ENCODE data around the gene DHRS7B.
"Not testable (repeated sequence)": the region's sequence is repeated elsewhere in the genome, so short reads cannot be mapped to it uniquely, and the experiment has no call there.

DHRS7B gene

GRCh38 chr17:21183468-21183867 is 56.7 kb downstream of the DHRS7B start:
- no peak overlapping the region for H3K4me3 ChIP-seq (ENCODE audit: low read depth, low read length)
- TF ChIP-seq CTCF (IDR thresholded peaks at IDR 0.05; ENCODE audit: low read depth, low read length) = no peak

- H3K4me3 ChIP-seq (ENCODE audit: low read depth, low read length) = no peak overlapping the region
- TF ChIP-seq CTCF (IDR thresholded peaks at IDR 0.05; ENCODE audit: low read depth, low read length) = no peak
Measured at GRCh38 chr17:21184570-21184969, 57.8 kb downstream of the DHRS7B start.

- TF ChIP-seq CTCF (IDR thresholded peaks at IDR 0.05; ENCODE audit: low read depth, low read length) = no peak
- H3K4me3 ChIP-seq (ENCODE audit: low read depth, low read length) = no peak overlapping the region
Measured at GRCh38 chr17:21185061-21185460, 58.3 kb downstream of the DHRS7B start.

GRCh38 chr17:21186399-21187187 is 59.8 kb downstream of the DHRS7B start:
- no peak overlapping the region for H3K4me3 ChIP-seq (ENCODE audit: low read depth, low read length)
- no peak for TF ChIP-seq CTCF (IDR thresholded peaks at IDR 0.05; ENCODE audit: low read depth, low read length)

- H3K4me3 ChIP-seq (ENCODE audit: low read depth, low read length) = no peak overlapping the region
- TF ChIP-seq CTCF (IDR thresholded peaks at IDR 0.05; ENCODE audit: low read depth, low read length) = no peak
Measured at GRCh38 chr17:21189361-21189760, 62.6 kb downstream of the DHRS7B start.

- TF ChIP-seq CTCF (IDR thresholded peaks at IDR 0.05; ENCODE audit: low read depth, low read length) = no peak
- H3K4me3 ChIP-seq (ENCODE audit: low read depth, low read length) = no peak overlapping the region
Measured at GRCh38 chr17:21190078-21190477, 63.3 kb downstream of the DHRS7B start.

GRCh38 chr17:21191698-21192097 is 64.9 kb downstream of the DHRS7B start:
- no peak overlapping the region for H3K4me3 ChIP-seq (ENCODE audit: low read depth, low read length)
- no peak for TF ChIP-seq CTCF (IDR thresholded peaks at IDR 0.05; ENCODE audit: low read depth, low read length)

GRCh38 chr17:21192414-21192813 is 65.7 kb downstream of the DHRS7B start:
- not testable (repeated sequence) for H3K4me3 ChIP-seq (ENCODE audit: low read depth, low read length)
